Measurements from ENCODE around the gene GANAB. TPM values are rescaled to one million over a fixed set of nuclear protein-coding genes. Genes with fewer than 3 reads are reported as not detected.
"Not testable (repeated sequence)": the region's sequence is repeated elsewhere in the genome, so short reads cannot be mapped to it uniquely, and the experiment has no call there.

The GANAB gene
- total and polyA plus RNA-seq, 8 donors, result 270 to 341 (median 312) TPM

DNA sequence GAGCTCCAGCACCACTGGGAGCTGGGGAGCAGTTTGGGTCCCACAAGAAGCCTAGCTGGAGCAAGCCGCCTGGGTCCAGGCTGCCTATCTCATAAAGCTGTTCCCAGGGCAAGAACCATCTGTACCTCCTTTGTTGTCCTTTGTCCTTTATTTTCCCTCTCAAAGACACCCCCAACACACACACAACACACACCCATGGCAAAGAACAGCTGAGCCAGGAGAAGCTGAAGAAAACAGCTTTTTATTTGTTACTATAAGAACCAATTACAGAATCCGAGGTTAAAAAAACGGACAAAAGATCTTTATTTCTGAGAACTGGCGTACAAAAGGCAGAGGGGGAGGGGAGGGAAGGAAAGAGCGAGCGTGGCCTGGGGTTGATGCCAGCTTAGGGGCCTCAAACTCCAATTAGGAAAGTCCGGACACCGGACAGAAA lies 53.4 kb downstream of the GANAB start:
- peak overlapping the region; percentile 89 to 93 for H3K27ac ChIP-seq
- TF ChIP-seq, protein P1, sequence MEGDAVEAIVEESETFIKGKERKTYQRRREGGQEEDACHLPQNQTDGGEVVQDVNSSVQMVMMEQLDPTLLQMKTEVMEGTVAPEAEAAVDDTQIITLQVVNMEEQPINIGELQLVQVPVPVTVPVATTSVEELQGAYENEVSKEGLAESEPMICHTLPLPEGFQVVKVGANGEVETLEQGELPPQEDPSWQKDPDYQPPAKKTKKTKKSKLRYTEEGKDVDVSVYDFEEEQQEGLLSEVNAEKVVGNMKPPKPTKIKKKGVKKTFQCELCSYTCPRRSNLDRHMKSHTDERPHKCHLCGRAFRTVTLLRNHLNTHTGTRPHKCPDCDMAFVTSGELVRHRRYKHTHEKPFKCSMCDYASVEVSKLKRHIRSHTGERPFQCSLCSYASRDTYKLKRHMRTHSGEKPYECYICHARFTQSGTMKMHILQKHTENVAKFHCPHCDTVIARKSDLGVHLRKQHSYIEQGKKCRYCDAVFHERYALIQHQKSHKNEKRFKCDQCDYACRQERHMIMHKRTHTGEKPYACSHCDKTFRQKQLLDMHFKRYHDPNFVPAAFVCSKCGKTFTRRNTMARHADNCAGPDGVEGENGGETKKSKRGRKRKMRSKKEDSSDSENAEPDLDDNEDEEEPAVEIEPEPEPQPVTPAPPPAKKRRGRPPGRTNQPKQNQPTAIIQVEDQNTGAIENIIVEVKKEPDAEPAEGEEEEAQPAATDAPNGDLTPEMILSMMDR (IDR thresholded peaks at IDR 0.05), result no peak

DNA sequence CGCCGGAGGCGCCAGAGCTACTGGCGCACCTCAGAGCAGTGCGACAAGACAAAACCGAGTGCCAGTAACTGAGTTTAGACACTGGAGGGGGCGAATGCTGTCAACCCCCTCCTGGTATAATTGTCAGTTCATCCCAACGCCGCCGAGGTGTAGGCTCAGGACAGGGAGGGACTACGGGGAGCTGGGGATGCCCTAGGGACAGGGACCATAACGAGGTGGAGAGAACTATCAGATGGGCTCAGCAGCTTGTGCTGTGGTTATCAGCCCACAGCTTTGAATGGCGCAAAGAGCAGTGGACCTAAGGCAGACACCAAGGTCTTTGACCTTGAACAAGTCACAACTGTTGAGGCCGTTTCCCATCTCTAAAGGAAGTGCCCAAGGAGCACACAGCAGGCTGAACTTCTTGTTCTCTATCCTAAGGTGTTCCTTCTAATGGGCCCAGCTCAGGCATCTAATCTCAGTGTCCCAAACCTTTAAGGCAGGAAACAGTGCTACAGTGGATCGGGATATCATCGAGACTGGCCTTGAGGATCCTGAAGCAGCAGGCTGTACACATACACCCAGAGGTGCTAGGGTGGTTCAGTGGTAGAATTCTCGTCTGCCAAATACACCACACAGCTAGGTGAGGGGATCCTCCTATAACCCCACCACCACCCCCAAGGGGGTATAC lies 54.1 kb downstream of the GANAB start:
- peak overlapping the region; percentile 89 to 93 for H3K27ac ChIP-seq
- intact Hi-C loops (cut with DNase I), result no loop called here
- DNase-seq (no peak), ATAC-seq (no peak)
- H3K36me3 ChIP-seq, result peaks cover 0 to 53% of the 10 kb centered on the region in 2 donors
- H3K4me1 ChIP-seq, result peaks cover 12 to 39% of the 10 kb centered on the region in 2 donors
- H3K27me3 ChIP-seq, result no peaks in the 10 kb centered on the region
- TF ChIP-seq, protein P1 (IDR thresholded peaks at IDR 0.05), result no peak
- peak overlapping the region; percentile 35 to 75 for H3K4me3 ChIP-seq
- no peaks in the 10 kb centered on the region for H3K9me3 ChIP-seq

More for the DNA sequence above, 53.4 kb downstream of the GANAB start:
- Histone ChIP-seq H3K4me1 (peaks cover 12 to 45% of the 10 kb centered on the region in 2 donors), H3K9me3 (no peaks in the 10 kb centered on the region), H3K4me3 (peak overlapping the region in 1 of 2 donors; percentile 75), H3K36me3 (peaks cover 0 to 53% of the 10 kb centered on the region in 2 donors), H3K27me3 (no peaks in the 10 kb centered on the region)
- intact Hi-C loops (cut with DNase I), result no loop called here
- ATAC-seq, result no peak
- no peak for DNase-seq

DNA sequence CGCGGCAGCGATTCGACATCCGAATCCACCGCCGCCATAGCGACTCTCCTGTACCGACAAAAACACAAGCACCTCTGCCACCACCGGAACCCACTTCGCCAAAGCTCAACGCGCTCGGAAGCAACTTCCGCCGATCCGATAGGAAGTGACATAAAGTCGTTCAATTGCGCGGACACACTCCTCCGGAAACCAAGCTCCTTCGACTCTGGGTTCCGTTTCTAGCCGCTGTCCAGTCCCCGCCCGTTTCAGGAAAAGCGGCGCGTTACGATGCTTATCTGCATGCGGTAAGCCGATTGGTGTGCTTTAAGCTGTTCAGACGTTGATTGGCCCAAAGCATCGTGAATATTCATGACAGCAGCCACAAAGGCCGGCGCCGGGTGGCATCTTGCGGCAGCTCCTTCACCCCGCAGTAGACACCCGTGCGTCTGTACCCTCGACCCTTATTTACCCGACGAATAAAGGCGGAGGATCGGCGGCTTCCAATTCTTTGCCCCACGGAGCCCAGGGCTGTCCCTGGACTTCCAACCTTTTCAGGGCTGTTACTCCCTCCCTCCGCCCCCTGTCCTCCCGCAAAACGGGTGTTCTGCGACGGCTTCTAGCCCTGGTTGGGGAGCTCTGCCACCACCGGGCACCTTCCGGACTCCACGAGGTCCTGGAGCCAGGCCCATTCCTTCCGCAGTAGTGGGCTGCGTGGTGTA lies 54.8 kb downstream of the GANAB start, which contains the start of gene TUT1:
Gene TUT1 (minus strand): TSS at position 76 of the 698 bp plus-strand sequence. CDS start 38 bp downstream, at position 38.
- Histone ChIP-seq H3K36me3 (peaks cover 0 to 52% of the 10 kb centered on the region in 2 donors), H3K27ac (peak within 1 kb of the TSS; percentile 89 to 93), H3K27me3 (no peaks in the 10 kb centered on the region), H3K4me3 (peak within 1 kb of the TSS; percentile 52 to 75), H3K4me1 (peaks cover 12 to 35% of the 10 kb centered on the region in 2 donors), H3K9me3 (no peaks in the 10 kb centered on the region)
- DNase-seq (peak; percentile 93 to 98 (median 96)), ATAC-seq (peak; percentile 96)
- TF ChIP-seq, protein P1 (IDR thresholded peaks at IDR 0.05), result no peak
- intact Hi-C loops (cut with DNase I), result no loop called here

DNA sequence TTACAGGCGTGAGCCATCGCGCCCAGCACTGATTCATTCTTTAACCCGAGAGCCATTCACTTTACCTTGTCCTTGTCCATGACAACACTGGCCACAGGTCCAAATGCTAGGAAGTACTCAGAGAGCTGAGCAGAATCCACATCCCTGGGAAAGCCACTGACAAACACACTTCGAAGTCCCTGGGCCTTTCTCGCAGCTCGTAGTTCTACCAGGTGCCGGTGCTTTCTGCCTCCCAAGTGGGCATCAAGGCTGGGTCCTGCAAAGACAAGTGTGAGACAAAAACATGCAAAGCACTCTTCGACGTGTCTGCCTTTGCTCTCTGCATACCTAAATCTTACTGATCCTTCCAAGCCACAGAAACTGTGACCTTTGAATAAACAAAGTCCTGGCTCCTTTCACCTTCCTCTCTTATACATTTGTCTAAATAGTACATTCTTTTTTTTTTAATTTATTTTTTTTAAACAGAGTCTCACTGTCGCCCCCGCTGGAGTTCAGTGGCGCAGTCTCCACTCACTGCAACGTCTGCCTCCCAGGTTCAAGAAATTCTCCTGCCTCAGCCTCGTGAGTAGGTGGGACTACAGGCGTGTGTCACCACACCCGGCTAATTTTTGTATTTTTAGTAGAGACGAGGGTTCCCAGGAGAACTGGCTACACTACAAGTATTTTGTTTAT lies 57.3 kb downstream of the GANAB start:
- H3K4me3 ChIP-seq, result no peak overlapping the region
- H3K27me3 ChIP-seq, result no peaks in the 10 kb centered on the region
- H3K36me3 ChIP-seq, result peaks cover 0 to 49% of the 10 kb centered on the region in 2 donors
- H3K4me1 ChIP-seq, result peaks cover 12 to 35% of the 10 kb centered on the region in 2 donors
- DNase-seq, result peak in 1 of 4 donors; percentile 11
- ATAC-seq, result no peak
- intact Hi-C loops (cut with DNase I), result no loop called here
- no peaks in the 10 kb centered on the region for H3K9me3 ChIP-seq
- TF ChIP-seq, protein P1 (IDR thresholded peaks at IDR 0.05), result no peak
- H3K27ac ChIP-seq, result no peak overlapping the region

DNA sequence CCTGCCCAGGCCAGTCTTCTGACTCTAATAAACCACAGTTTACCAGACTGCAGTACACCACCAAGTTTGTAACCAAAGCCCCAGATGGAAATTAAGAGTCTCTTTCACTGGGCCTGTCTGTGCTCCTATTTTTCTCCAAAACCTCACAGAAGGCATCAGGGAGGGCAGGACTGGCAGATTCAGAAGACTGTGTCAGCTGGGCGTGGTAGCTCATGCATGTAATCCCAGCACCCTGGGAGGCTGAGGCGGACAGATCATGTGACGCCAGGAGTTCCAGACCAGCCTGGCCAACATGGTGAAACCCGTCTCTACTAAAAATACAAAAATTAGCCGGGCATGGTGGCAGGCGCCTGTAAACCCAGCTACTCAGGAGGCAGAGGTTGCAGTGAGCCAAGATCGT lies 61.1 kb downstream of the GANAB start:
- ATAC-seq; intact Hi-C loops (cut with DNase I); H3K27ac ChIP-seq; H3K27me3 ChIP-seq; H3K9me3 ChIP-seq; H3K4me1 ChIP-seq; H3K4me3 ChIP-seq: not testable (repeated sequence)
- DNase-seq, result peak in 1 of 4 donors; percentile 13
- peaks cover 0 to 63% of the 10 kb centered on the region in 2 donors for H3K36me3 ChIP-seq

DNA sequence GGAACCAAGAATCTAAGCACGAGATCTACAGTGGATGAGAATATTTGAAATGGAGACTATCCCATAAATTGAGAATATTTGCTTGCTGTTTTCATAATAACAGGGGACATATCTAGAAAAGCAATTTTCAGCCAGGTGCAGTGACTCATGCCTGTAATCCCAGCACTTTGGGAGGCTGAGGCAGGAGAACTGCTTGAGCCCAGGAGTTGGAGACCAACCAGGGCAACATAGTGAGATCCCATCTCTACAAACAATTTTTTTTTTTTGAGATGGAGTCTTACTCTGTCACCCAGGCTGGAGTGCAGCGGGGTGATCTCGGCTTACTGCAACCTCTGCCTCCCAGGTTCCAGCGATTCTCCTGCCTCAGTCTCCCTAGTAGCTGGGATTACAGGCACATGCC lies 64.7 kb downstream of the GANAB start:
- H3K4me3 ChIP-seq; ATAC-seq; H3K4me1 ChIP-seq; H3K9me3 ChIP-seq; DNase-seq; H3K27me3 ChIP-seq; H3K27ac ChIP-seq; intact Hi-C loops (cut with DNase I): not testable (repeated sequence)
- H3K36me3 ChIP-seq, result peaks cover 0 to 76% of the 10 kb centered on the region in 2 donors

Data from left lung (tissue), 10 donors.